KOPT-K1 (cell line): ENCODE data around the gene MRPL27.

Experiments used
- H3K27ac ChIP-seq: fragments of 200-600 bp; sonication (generic); 2 replicates; pipeline ENCODE4 v1.5.1; 2016; ENCODE audit warnings: antibody characterized with exemption, mild to moderate bottlenecking, low read depth, low read length; ENCODE audit not compliant: poor library complexity, severe bottlenecking
- H3K36me3 ChIP-seq: fragments of 200-600 bp; sonication (generic); 2 replicates; pipeline ENCODE4 v1.5.1; 2017; ENCODE audit warnings: antibody characterized with exemption, mild to moderate bottlenecking, low read length, moderate library complexity; ENCODE audit not compliant: insufficient read depth
- H3K9me3 ChIP-seq: fragments of 200-600 bp; sonication (generic); 2 replicates; pipeline ENCODE4 v1.5.1; 2017; ENCODE audit warnings: antibody characterized with exemption, low read length, mild to moderate bottlenecking; ENCODE audit not compliant: insufficient read depth, poor library complexity, severe bottlenecking

Gene MRPL27

GRCh38 chr17:50328363-50329325 lies 44.3 kb downstream of the MRPL27 start:
- Histone ChIP-seq H3K9me3 (no peaks in the 10 kb centered on the region), H3K27ac (no peak overlapping the region), H3K36me3 (no peaks in the 10 kb centered on the region)

GRCh38 chr17:50326831-50327364 lies 46.1 kb downstream of the MRPL27 start:
- Histone ChIP-seq H3K36me3 (no peaks in the 10 kb centered on the region), H3K27ac (no peak overlapping the region), H3K9me3 (no peaks in the 10 kb centered on the region)

- Histone ChIP-seq H3K36me3 (no peaks in the 10 kb centered on the region), H3K9me3 (no peaks in the 10 kb centered on the region), H3K27ac (no peak overlapping the region)
Measured at GRCh38 chr17:50325906-50326305, 47.1 kb downstream of the MRPL27 start.

GRCh38 chr17:50323060-50323459 lies 49.9 kb downstream of the MRPL27 start:
- no peaks in the 10 kb centered on the region for H3K9me3 ChIP-seq
- no peak overlapping the region for H3K27ac ChIP-seq
- H3K36me3 ChIP-seq = no peaks in the 10 kb centered on the region

GRCh38 chr17:50322271-50322670 lies 50.7 kb downstream of the MRPL27 start:
- no peaks in the 10 kb centered on the region for H3K36me3 ChIP-seq
- H3K9me3 ChIP-seq = no peaks in the 10 kb centered on the region
- H3K27ac ChIP-seq = no peak overlapping the region

GRCh38 chr17:50319306-50320004 lies 53.5 kb downstream of the MRPL27 start:
- no peaks in the 10 kb centered on the region for H3K9me3 ChIP-seq
- no peak overlapping the region for H3K27ac ChIP-seq
- no peaks in the 10 kb centered on the region for H3K36me3 ChIP-seq

GRCh38 chr17:50318501-50319285 lies 54.3 kb downstream of the MRPL27 start:
- Histone ChIP-seq H3K27ac (no peak overlapping the region), H3K9me3 (no peaks in the 10 kb centered on the region)

More at GRCh38 chr17:50318501-50319285, 54.3 kb downstream of the MRPL27 start:
- no peaks in the 10 kb centered on the region for H3K36me3 ChIP-seq
